HG03103 (cell line): ENCODE measurements around the gene CLN5.

ENCODE experiments used
- ATAC-seq: cut with Tn5 transposase; IDR thresholded peaks from one replicate; pipeline ENCODE4 v1.9.1; 2021; ENCODE audit warnings: low read depth; ENCODE audit not compliant: unreplicated experiment

The CLN5 gene

GRCh38 chr13:77016251-77016812, 24.5 kb downstream of the CLN5 start:
- no peak for ATAC-seq

- ATAC-seq: no peak
Measured at GRCh38 chr13:77016888-77017623, 25.2 kb downstream of the CLN5 start.

- ATAC-seq: no peak
Measured at GRCh38 chr13:77019756-77020155, 27.9 kb downstream of the CLN5 start.

DNA sequence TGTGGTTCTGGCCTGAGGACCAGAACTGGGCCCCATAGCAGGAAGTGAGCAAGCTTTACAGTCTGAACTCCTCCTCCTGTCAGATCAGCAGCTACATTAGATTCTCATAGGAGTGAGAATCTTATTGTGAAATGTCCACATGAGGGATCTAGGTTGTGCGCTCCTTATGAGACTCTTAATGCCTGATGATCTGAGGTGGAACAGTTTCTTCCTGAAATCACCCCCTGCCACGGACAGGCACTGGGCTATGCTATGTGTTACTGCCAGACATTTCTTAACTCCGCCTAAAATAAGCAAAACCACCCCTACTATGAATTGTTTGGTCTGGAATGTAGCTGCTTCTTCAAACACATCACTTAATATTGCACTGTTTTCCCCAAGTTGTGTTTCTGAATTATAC, 30.5 kb downstream of the CLN5 start:
- no peak for ATAC-seq

DNA sequence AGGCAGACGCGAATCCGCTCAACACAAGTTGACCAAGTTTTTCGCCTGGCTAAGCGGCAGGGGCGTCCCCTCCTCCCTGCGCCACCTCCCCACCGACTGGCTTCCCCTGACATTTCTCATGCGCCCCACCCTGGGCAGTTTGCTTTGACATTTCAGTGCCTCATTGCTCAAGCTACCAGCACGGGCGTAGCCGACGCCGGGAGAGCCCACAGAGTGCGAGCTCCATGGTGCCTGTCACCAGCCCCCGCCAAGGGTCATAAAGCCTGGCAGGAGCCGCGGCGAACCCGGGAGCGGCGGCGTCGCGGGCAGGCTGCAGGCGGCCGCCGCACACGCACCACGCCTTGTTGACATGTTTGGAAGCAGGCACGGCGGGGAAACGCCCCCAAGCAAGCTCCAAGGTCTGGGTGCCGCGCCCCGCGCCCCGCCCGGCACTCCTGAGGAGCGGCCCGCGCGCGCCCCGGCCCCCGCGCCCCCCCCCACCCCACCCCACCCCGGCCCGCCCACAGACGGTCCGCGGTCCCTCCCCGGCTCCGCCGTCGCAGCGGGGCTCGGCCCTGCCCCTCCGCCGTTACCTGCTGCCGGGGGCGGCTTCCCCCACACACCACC, 34.5 kb downstream of the CLN5 start:
- ATAC-seq: peak; percentile 50

DNA sequence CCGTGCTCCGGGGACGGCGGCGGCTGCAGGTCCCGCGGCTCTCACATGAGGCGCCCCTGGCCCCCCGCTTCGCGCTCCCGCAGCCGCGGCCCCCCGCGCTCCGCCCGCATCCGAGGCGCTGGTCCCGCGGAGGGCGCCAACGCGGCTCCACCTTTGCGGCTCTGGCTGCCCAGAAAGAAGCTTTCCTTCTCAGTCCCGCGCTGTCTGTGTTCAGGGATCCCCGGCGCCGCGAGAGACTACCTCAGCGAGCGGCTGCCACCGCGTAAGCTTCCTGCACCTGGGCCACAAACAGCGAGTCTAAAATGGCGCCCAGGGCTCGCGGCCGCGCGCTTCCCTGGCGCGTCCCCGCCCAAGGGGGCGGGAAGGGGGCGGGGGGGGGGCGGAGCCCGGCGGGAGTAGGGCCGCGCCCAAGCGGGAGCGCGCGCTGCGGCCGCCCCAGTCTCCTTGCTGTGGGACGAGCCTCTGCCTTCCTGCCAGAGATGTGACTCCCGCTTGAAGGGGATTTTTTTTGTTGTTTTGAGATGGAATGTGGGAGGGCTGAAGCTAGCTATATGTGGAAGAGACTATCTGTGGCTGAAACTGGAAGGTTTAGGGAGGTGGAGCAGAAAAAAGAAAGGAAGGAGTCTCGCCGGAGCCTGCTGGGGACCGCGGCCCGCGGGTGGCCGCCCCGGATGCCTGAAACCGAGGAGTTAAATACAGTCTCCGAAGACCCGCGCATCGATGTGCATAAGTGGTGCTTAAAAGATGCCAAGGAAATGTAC, 35.2 kb downstream of the CLN5 start, which contains the start of gene FBXL3:
Gene FBXL3, minus strand, starts transcription at position 299 of the 761 bp plus-strand sequence. CDS start 5,299 bp downstream, outside the sequence.
- peak; percentile 43 for ATAC-seq

DNA sequence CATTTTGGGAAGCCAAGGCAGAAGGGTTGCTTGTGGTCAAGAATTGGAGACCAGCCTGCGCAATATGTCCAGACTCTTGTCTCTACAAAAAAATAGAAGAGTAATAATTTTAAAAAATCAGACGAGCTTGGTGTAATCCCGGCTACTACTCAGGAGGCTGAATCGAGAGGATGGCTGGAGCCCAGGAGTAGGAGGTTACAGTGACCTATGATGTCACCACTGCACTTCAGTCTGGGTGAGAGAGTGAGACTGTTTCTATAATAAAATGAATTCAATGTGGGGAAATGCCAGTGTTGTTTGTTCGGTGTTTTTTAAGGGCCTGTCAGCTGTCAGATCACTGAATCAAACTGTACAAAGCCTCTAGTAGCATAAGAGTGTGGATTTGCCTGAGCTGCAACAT, 36.3 kb downstream of the CLN5 start:
- ATAC-seq: no peak

- no peak for ATAC-seq
Measured at GRCh38 chr13:77029436-77029835, 37.6 kb downstream of the CLN5 start.

- no peak for ATAC-seq
Measured at GRCh38 chr13:77031656-77032243, 39.9 kb downstream of the CLN5 start.

GRCh38 chr13:77033717-77034302, 41.9 kb downstream of the CLN5 start:
- ATAC-seq: no peak

GRCh38 chr13:77034881-77035280, 43.0 kb downstream of the CLN5 start:
- ATAC-seq: no peak

DNA sequence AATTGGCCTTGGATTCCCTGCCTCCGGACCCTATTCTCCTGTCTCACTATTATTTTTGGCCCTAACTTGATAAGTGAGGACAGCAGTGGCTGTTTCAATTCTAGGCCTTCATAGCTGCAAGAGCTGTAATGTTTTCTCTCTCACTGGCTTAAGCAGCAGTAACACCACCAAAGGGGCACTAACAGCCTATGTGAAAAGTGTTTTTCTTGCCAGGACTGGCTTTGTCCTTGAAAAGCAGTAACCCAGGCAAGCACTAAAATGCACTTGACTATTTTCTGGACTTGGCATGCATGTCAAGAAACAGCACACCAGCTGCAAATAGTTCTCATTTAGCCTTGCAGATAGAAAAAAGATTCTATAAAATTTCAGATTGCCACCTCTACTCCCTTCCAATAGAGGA, 44.4 kb downstream of the CLN5 start:
- no peak for ATAC-seq

- no peak for ATAC-seq
Measured at GRCh38 chr13:77038907-77039480, 47.1 kb downstream of the CLN5 start.

GRCh38 chr13:77040076-77040475, 48.2 kb downstream of the CLN5 start:
- no peak for ATAC-seq

- no peak for ATAC-seq
Measured at GRCh38 chr13:77040835-77041234, 49.0 kb downstream of the CLN5 start.

DNA sequence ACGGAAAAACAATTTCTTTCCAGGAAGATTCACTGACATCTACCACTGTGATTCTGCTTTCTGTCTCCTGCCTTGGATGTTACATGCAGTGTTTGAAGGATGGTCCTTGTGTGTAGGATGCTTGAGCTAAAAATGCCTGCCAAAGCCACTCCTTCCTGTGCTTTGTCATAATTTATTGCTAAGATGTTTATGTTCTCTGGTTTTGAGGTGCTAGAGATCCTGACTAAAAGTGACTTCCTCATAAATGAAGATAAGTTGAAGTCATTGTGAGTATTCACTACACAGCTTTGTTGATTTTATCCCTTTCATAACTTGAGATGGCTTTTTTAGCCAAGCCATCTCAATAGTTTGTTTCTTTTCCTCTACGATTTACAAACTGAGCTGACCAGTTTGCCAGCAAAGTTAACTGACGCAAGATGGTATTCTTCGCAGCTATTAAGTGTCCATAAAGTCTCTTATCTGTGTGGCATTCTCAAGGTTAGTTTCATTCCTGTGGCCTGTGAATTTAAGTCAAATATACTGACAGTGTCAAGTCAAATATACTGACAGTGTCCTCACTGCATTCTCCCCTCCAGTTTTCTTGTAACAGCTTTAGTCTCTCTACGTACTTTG, 50.8 kb downstream of the CLN5 start:
- no peak for ATAC-seq

GRCh38 chr13:77047649-77048343, 55.9 kb downstream of the CLN5 start:
- no peak for ATAC-seq

DNA sequence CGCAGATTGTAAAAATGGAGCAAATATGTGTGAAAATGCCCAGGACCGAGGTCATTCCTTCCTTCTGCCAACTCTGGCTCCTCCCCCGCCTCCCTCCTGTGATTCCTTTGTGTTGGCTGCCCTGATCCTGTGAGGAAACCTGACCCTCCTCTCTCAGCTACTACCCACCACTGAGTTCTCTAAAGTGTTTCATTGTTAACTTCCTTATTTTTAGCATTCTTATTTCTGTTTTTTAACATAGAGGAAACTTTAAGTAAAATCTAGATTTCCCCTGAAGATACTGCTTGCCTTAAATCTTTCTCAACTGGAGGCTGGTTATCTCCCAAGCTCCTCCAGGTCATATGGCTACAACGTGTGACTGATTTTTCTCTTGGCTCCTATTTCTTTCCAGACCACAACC, 56.8 kb downstream of the CLN5 start:
- no peak for ATAC-seq

DNA sequence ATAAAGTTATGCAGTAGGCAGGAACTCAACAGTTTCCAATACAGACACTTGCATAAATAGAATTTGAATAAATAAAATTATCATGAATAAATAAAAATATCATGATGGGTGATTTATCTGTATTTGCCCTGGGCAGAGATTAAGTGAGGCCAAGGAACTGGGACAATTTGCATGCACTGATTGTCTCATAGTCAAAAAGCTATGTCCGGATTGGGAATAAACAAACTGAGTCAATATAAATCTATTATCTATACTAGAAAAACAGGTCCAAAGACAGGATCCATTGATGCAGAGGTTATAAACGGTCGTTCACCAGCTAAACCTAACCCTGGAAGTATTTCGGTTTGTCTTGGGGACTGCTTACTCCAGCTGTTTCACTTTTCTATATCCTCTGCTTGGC, 61.3 kb downstream of the CLN5 start:
- no peak for ATAC-seq
